ENCODE data around the gene CHMP4A. TPM values are rescaled to one million over a fixed set of nuclear protein-coding genes. Genes with fewer than 3 reads are reported as not detected.

The CHMP4A gene
- total and polyA plus RNA-seq, 9 of the 15 experiments (the other 6 are each of a cell fraction or from before 2014, with no cell fraction given): 28.8 to 104 (median 52.7) TPM

DNA sequence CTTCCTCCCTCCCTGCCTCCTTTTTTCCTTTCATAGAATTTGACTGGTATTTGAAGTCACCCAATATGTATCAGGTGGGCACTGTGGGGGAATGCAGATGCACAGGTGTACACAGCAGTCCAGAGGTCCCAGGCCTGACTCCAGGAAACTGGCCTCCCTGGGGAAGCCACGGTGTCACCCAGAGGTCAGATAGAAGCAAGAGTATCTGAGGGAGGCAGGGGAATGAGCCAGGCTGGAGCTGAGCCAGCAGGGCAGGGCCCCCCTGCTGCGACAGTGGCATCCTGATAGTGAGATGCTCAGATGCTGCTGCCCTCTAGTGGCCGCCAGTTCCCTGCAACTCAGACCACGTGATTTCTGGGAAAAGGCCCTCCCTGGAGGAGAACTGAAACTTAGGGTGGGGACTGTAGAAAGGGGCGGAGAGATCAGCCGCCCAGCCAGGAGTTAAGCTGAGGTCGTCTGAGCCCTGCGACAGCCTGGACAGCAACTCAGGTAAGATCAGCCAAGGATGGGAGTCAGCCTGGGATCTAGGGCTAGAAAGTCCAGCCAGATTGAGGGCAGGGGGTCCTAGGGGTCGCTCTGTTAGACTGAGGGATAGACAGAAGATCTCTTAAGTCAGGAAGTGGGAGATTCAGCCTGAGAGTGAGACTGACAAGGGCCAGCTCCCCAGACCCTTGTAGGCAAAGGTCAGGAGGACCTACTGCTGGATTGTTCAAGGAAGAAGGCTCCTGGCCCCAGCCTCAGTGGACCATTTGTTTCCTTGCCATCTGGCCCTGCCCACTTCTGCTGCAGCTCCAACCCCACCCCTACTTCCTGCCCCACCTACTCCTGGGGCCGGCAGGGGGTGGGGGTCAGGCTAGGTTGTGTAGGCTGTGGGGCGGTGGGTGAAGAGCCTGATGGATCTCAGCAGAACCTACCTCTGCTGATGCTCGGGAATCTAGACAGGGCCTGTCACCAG lies 52.2 kb downstream of the CHMP4A start, which contains the start of gene IRF9 (continued):
- TF ChIP-seq TRIM24 (IDR thresholded peaks at IDR 0.05): 0 out of 4 replicates have a peak, but pooled peaks of 1 of the 2 experiments have one; percentile 13
- peak; percentile 66 for TF ChIP-seq MAX (CRISPR knock-in tag; IDR thresholded peaks at IDR 0.05)
- 0 out of 2 replicates have a peak, but pooled peaks have one; percentile 17 for TF ChIP-seq ZBTB17 (CRISPR knock-in tag; IDR thresholded peaks at IDR 0.05)
- 0 out of 2 replicates have a peak, but pooled peaks have one; percentile 1 for TF ChIP-seq NFIX (CRISPR knock-in tag; IDR thresholded peaks at IDR 0.05; ENCODE audit: low read depth)
- TF ChIP-seq, protein P1, sequence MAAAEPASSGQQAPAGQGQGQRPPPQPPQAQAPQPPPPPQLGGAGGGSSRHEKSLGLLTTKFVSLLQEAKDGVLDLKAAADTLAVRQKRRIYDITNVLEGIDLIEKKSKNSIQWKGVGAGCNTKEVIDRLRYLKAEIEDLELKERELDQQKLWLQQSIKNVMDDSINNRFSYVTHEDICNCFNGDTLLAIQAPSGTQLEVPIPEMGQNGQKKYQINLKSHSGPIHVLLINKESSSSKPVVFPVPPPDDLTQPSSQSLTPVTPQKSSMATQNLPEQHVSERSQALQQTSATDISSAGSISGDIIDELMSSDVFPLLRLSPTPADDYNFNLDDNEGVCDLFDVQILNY (CRISPR knock-in tag; IDR thresholded peaks at IDR 0.05): no peak
- TF ChIP-seq ZNF143 (CRISPR knock-in tag; IDR thresholded peaks at IDR 0.05): no peak
- TF ChIP-seq SNRNP70 (optimal IDR thresholded peaks at IDR 0.05; ENCODE audit: low read depth, low read length): no peak
- TF ChIP-seq GATA2 (CRISPR knock-in tag; IDR thresholded peaks at IDR 0.05): 0 out of 2 replicates have a peak, but pooled peaks have one; percentile 16
- peak; percentile 78 to 97 (median 92) for TF ChIP-seq CTCF (IDR thresholded peaks at IDR 0.05 in 2 of 3, conservative IDR thresholded peaks at IDR 0.05 in 1 of 3; ENCODE audit: insufficient read depth in 2 of 3, low read depth in 1 of 3, low read length in 3 of 3)
- TF ChIP-seq MYNN (IDR thresholded peaks at IDR 0.05): peak; percentile 90
- TF ChIP-seq MYNN (CRISPR knock-in tag; IDR thresholded peaks at IDR 0.05): no peak
- TF ChIP-seq EGR1 (conservative IDR thresholded peaks at IDR 0.05): no peak
- 0 out of 2 replicates have a peak, but pooled peaks have one; percentile 5 for TF ChIP-seq SMAD3 (CRISPR knock-in tag; conservative IDR thresholded peaks at IDR 0.05)
- 0 out of 2 replicates have a peak, but pooled peaks have one; percentile 51 for TF ChIP-seq GATAD2B (IDR thresholded peaks at IDR 0.05; ENCODE audit: borderline replicate concordance)
- TF ChIP-seq FOXJ3 (CRISPR knock-in tag; IDR thresholded peaks at IDR 0.05): no peak
- no peak for TF ChIP-seq CBX8 (IDR thresholded peaks at IDR 0.05; ENCODE audit: borderline replicate concordance, extremely low read depth, low read depth, low read length, poor library complexity, severe bottlenecking)
- TF ChIP-seq SNIP1 (IDR thresholded peaks at IDR 0.05; ENCODE audit: low read depth): no peak
- peak; percentile 67; the same call in 1 of the 2 replicates for TF ChIP-seq ESRRA (IDR thresholded peaks at IDR 0.05; ENCODE audit: borderline replicate concordance, low read depth)
- peak; percentile 74 for TF ChIP-seq SMC3 (conservative IDR thresholded peaks at IDR 0.05; ENCODE audit: insufficient read depth, low read depth, low read length)
- TF ChIP-seq POLR2B (IDR thresholded peaks at IDR 0.05; ENCODE audit: low read depth, partially characterized antibody): peak; percentile 57
- peak; percentile 67 for TF ChIP-seq SMAD1 (IDR thresholded peaks at IDR 0.05; ENCODE audit: low read depth, low read length, partially characterized antibody)
- no peak for TF ChIP-seq GTF2E2 (tag; IDR thresholded peaks at IDR 0.05)
- peak; percentile 96 for TF ChIP-seq USF1 (CRISPR knock-in tag; IDR thresholded peaks at IDR 0.05)
- no peak for TF ChIP-seq BRCA1 (IDR thresholded peaks at IDR 0.05)
- TF ChIP-seq BRCA1 (CRISPR knock-in tag; IDR thresholded peaks at IDR 0.05): no peak

All from K562 (cell line).